Measurements from ENCODE around the gene BATF3. TPM values are rescaled to one million over a fixed set of nuclear protein-coding genes. Genes with fewer than 3 reads are reported as not detected.

The BATF3 gene
- total RNA-seq, 4 donors from 2014 or later = 0.83 to 2.3 (median 0.91) TPM; not detected in 1

DNA sequence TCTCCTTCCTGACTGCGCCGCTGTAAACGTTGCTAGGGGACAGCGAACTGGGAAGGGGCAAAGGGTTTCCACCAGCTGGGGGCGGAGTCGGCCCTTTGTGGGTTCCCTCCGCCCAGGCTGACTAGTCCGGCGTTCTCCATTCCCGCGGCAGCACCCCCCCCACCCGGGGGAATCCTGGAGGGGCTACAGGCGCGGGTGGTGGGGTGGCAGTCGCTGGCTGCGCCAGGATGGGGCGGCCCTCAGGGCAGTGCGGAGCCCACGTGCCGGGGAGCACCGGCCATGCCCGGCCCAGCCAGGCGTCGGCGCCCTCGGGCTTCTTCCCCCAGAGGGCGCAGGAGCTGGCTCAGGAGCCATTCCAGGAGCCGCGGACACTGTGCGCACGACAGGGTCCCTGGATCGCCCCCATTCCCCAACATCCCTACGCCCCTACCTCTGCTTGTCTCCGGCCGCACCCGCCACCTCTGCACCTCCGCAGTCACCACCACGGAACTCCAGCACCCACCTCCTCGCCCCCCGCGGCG, 476 bp downstream of the BATF3 start:
- peak overlapping the region; percentile 30 to 86 (median 64) for H3K4me3 ChIP-seq
- no peaks in the 10 kb centered on the region for H3K36me3 ChIP-seq
- H3K9me3 ChIP-seq = no peaks in the 10 kb centered on the region
- H3K27me3 ChIP-seq = peaks cover 0 to 66% (median 0%) of the 10 kb centered on the region in 4 donors
- 1 to 9% methylated on average over 5 to 14 of the region's 42 CpGs for WGBS, 2 donors
- peak overlapping the region; percentile 45 to 90 (median 78) for H3K27ac ChIP-seq
- H3K4me1 ChIP-seq = peaks cover 17 to 37% (median 28%) of the 10 kb centered on the region in 3 donors
- no peak for TF ChIP-seq POLR2A (IDR thresholded peaks at IDR 0.05)
- TF ChIP-seq, protein P1, sequence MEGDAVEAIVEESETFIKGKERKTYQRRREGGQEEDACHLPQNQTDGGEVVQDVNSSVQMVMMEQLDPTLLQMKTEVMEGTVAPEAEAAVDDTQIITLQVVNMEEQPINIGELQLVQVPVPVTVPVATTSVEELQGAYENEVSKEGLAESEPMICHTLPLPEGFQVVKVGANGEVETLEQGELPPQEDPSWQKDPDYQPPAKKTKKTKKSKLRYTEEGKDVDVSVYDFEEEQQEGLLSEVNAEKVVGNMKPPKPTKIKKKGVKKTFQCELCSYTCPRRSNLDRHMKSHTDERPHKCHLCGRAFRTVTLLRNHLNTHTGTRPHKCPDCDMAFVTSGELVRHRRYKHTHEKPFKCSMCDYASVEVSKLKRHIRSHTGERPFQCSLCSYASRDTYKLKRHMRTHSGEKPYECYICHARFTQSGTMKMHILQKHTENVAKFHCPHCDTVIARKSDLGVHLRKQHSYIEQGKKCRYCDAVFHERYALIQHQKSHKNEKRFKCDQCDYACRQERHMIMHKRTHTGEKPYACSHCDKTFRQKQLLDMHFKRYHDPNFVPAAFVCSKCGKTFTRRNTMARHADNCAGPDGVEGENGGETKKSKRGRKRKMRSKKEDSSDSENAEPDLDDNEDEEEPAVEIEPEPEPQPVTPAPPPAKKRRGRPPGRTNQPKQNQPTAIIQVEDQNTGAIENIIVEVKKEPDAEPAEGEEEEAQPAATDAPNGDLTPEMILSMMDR (IDR thresholded peaks at IDR 0.05) = peak in 4 of 6 experiments; percentile 20 to 54 (median 42)
- intact Hi-C loops (cut with DNase I) = no loop called here
- no peak for DNase-seq

DNA sequence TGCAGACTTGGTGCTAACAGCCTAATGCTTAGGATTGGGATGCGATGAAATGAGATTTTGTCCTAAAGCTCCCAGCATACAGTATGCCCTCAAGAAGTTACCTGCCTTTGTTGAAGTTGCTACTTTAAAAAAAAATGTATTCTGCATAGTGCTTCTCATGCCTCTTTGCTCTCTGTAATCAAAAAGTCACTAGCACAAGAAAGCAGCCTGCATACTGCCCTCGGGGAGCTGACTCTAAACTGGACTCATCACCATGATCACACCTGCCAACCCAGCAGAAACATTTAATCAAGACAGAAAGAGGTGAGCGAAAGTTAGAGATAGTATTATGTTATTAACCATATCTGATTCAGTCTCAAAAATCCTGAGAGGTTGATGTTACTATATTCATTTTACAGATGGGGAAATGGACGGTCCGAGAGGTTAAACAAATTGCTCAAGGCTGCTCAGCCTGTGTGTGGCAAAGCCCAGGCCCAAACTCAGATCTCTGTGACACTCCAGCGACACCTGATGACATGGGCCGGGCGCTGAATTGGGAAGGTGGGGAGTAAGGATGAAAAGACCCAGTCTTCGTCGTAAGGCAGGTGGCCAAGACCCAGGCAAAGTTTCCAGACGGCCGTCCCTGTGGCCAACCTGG, 1.1 kb downstream of the BATF3 start:
- H3K4me3 ChIP-seq = peak overlapping the region; percentile 30 to 86 (median 64)
- peaks cover 17 to 37% (median 28%) of the 10 kb centered on the region in 3 donors for H3K4me1 ChIP-seq
- DNase-seq = no peak
- WGBS, 2 donors = 25 to 28% methylated on average over 8 to 10 of the region's 12 CpGs
- peaks cover 0 to 66% (median 0%) of the 10 kb centered on the region in 4 donors for H3K27me3 ChIP-seq
- H3K9me3 ChIP-seq = no peaks in the 10 kb centered on the region
- no peak overlapping the region for H3K27ac ChIP-seq
- intact Hi-C loops (cut with DNase I) = no loop called here
- H3K36me3 ChIP-seq = no peaks in the 10 kb centered on the region
- TF ChIP-seq, protein P1 (IDR thresholded peaks at IDR 0.05) = no peak

DNA sequence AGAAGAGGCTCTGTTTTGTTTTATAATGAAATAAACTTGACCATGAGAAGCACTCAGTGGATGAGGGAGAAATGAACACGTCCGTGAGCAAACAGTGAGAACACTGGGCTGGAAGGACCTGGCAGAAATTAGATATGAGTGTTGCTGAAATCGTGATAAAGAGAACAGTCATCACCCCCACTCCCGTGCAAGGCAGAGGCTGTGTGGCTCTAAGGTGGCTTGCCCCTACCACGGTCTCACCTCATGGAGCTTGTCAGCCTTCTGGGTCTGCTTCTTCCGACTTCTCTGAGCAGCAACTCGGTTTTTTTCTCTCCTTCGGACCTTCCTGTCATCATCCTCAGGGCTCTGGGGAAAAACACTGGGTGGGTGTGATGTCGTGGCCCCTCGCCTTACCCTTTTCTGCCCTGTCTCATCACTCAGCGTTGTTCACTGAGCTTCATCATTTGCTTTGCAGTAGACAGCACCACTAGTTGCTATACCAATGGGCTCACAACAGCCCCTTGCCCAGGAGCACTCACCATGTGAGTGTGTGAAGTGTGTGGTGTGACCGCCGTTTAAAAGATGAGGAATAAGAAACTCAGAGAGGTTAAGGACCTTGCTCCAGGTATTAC, 2.8 kb downstream of the BATF3 start:
- no peaks in the 10 kb centered on the region for H3K9me3 ChIP-seq
- no peaks in the 10 kb centered on the region for H3K36me3 ChIP-seq
- H3K4me1 ChIP-seq = peaks cover 17 to 37% (median 28%) of the 10 kb centered on the region in 3 donors
- no peak for DNase-seq
- H3K27me3 ChIP-seq = peaks cover 0 to 66% (median 0%) of the 10 kb centered on the region in 4 donors
- WGBS, 2 donors = 67 to 80% methylated on average over 12 to 13 of the region's 13 CpGs
- TF ChIP-seq, protein P1 (IDR thresholded peaks at IDR 0.05) = no peak
- TF ChIP-seq POLR2A (IDR thresholded peaks at IDR 0.05) = no peak
- intact Hi-C loops (cut with DNase I) = no loop called here
- no peak overlapping the region for H3K4me3 ChIP-seq
- H3K27ac ChIP-seq = no peak overlapping the region

DNA sequence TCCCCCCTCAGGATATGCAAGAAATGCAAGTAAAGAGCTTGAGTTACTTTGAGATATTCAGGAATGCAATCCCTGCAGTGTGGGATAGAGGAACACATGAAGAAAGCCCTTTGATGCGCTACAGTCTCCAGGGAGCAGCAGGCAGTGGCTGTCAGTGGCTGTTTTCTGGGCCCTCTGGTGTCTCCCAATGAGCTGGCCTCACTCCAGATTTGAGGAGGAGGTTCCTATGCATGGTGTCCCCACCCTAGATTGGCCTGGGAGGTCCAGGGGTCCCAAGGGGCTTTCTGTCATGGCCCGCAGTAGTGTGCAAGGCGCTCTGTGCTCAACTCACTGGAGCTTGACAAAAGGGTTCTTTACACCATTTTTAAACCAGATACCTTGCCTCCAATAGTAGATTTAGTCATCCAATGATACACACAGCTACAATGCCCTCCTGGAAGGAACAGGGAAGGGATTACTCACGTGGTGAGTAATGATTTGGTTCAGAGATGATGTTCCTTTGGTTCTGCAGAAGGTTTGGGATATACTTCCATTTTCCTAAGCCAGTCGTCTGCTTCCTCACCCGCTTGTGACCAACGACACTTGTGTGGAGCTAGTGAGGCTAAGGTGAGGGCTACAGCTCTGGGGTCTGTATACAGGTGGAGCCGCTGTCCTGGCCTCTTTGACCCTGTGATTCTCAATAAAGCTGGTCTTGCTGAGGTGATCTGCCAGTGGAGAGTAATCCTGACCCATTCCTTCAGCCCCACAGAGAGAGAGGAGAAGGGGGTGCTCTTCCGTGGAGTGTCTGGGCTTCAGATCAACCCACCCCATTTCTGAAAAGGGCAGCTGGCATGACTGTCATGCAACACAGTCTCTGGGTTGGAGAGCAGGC, 6.6 kb downstream of the BATF3 start:
- WGBS, 2 donors = 69 to 72% methylated on average over 4 to 6 of the region's 9 CpGs
- DNase-seq = no peak
- intact Hi-C loops (cut with DNase I) = no loop called here

More for the DNA sequence above, 6.6 kb downstream of the BATF3 start:
- Histone ChIP-seq H3K27me3 (peaks cover 0 to 46% (median 0%) of the 10 kb centered on the region in 4 donors), H3K27ac (no peak overlapping the region), H3K36me3 (no peaks in the 10 kb centered on the region), H3K9me3 (no peaks in the 10 kb centered on the region), H3K4me3 (no peak overlapping the region), H3K4me1 (peaks cover 0 to 2% (median 1%) of the 10 kb centered on the region in 3 donors)
- TF ChIP-seq, protein P1 (IDR thresholded peaks at IDR 0.05) = no peak
- TF ChIP-seq POLR2A (IDR thresholded peaks at IDR 0.05) = no peak
